NK-92 treated with Interleukin-12 subunit alpha and Interleukin-12 subunit beta, amount 100 ng/mL, for 24 hours (cell line): ENCODE measurements around the gene NKX6-2.
"Not testable (repeated sequence)": the region's sequence is repeated elsewhere in the genome, so short reads cannot be mapped to it uniquely, and the experiment has no call there.

ENCODE experiments used
- DNase-seq: peaks from one replicate; lab custom pipeline; 2025; lab: John Stamatoyannopoulos, UW

Gene NKX6-2

GRCh38 chr10:132812520-132812919 is 26.6 kb upstream of the NKX6-2 start:
- no peak for DNase-seq

DNA sequence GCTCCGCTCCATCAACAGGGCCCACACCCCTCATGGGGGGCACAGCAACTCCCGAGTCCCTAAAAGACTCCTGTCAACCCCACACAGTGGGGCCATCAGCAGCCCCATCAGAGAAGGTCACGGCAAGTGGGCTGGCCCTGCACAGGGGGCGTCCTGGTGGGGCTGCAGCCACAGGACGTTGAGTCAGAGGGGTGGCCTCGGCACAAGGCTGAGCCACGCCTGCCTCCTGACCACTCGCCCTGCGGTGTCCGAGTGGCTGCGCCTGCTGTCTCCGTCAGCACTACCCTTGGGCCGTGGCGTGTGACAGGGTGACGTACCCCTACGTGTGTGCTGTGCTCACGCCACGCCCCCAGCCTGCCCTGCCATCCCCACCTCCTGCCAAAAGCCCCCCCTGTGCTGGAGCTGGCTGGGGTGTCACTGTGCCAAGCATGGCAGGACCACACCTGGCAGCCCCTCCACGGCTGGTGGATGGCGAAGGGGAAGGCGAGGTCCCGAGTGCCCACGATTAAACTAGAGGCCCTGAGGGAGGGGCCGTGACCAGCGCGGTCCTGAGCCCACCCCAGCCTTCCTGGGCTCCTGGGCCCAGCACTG is 26.0 kb upstream of the NKX6-2 start:
- DNase-seq = no peak

DNA sequence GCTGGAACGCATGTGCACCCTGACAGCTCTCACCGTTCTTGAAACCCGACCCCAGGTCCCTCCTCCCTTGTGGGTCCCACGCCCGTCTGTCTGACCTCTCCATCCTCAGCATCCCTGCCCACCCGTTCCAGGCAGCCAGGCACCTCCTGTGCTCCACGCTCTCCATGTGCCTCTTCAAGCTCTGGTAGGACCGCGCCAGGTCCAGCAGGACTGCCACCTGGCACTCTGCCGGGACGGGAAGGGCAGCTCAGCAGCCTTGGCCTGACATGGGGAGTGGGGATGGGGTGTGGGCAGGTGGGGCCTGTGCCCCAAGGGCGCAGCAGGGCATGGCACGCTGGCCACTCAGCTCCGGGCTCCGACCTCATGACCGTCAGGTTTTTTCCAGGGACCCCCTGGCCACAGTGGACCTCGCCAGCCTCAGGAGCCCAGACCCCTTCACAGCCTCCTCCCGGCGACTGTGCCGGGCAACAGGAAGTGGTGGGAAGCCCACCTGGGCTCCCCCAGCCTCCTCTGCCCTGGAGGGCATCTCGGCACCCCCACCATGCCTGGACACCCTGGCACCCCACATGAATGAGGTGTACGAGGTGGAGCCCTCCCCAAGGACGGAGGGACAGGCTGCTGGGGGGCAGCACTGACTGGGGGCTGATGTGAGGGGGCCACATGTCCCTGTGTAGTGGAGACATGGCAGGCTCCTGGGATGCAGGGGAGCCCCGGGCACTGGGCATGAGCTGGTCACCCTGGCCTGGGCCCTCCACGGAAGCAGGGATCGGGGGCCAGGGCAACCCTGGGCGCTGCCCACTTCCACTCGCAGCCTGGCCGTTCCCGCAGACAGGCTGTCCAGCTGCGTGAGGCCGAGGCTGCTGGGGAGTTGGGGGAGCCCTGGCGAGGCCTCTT is 25.1 kb upstream of the NKX6-2 start:
- no peak for DNase-seq

DNA sequence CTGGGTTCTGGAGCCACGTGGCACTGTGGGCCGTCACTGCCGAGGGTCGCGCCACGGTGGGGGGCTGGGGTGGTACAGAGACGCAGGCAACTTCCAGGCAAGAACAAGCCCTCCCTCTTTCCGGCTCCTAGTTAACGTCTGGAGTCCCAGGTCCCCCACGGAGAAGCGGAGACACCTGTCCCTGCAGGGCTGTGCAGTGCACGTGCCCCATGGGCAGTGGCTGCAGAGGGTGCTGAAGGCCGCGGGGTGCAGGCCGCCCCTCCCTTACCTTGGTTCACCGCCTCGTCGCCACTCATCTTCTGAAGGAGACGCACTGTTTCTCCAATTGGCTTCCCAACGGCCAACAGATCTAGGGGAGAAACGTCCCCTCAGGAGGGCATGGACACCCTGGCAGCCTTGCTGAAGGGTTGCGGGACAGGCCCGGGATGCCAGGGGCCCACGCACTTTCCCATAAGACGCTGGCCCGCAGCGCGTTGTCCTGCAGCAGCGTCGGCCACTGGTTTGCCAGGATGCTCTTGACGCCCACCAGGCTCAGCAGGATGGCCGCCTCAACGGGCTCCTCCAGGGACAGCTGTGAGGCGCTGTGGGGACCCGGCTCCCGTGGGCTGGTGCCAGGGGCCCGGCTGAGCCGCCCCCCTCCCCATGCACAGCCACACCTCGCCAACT is 24.3 kb upstream of the NKX6-2 start:
- no peak for DNase-seq

- DNase-seq = no peak
These were observed 23.5 kb upstream of the NKX6-2 start for GRCh38 chr10:132809232-132810140.

- DNase-seq = no peak
These were observed 22.7 kb upstream of the NKX6-2 start for GRCh38 chr10:132808383-132809231.

DNA sequence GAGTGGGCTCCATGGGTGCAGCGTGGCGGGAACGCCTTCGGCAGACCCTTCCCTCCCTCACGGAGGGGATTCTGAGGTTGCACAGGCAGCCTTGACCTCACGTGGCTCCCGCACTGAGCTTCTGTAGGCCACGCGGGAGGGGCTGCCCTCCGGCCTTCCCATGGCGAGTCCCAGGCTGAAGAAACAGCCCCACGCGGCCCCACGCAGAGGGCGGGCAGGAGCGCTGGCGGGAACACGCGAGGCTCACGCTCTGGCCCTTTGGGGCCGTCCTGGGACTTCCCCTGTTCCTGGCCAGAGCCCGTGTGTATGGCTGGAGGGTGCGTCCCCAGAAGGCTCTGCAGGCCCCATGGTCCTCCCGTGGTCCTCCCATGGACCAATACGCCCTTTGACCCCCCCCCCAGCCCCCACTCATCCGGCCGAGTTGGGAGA is 21.7 kb upstream of the NKX6-2 start:
- no peak for DNase-seq

- no peak for DNase-seq
These were observed 20.6 kb upstream of the NKX6-2 start for GRCh38 chr10:132806561-132807003.

DNA sequence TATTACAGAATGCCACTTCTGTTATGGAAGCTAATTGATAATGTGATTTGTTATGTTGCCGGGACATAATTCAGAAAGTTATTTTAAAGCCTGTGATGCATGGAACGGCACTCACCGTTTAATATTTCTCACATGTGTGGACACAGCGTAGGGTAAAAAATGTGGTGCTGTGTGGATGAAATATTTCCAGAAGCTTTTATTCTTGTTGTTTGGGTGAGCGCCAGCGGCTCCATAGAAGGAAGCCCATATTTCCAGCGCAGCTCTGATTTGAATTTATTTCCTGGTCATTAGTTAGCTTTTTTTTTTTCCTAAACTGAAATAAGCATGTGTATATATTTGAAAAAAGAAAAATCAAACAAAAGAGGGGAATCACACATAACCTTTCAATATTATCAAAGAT is 20.2 kb upstream of the NKX6-2 start:
- no peak for DNase-seq

DNA sequence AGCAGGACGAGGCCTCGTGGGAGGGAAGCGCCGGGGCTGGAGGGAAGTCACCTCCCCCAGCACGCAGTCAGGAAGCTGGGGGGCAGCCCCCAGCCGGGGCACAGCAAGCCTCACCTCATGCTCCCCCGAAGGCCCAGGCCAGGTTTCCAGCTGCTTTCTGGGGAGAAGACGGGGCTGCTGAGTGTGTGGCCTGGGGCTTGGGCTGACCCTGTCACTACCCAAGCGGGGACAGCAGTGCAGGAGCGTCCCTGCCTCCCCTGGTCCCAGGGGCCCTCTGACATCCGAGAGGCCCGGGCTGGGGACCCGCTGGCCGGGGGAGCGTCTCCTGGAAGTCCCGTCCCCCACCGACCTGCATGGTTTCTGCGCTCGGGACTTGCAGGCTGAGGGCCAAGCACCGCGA is 19.7 kb upstream of the NKX6-2 start:
- no peak for DNase-seq

- no peak for DNase-seq
These were observed 19.0 kb upstream of the NKX6-2 start for GRCh38 chr10:132804785-132805426.

- DNase-seq = no peak
These were observed 18.3 kb upstream of the NKX6-2 start for GRCh38 chr10:132804287-132804686.

GRCh38 chr10:132803416-132804210 is 17.7 kb upstream of the NKX6-2 start:
- no peak for DNase-seq

DNA sequence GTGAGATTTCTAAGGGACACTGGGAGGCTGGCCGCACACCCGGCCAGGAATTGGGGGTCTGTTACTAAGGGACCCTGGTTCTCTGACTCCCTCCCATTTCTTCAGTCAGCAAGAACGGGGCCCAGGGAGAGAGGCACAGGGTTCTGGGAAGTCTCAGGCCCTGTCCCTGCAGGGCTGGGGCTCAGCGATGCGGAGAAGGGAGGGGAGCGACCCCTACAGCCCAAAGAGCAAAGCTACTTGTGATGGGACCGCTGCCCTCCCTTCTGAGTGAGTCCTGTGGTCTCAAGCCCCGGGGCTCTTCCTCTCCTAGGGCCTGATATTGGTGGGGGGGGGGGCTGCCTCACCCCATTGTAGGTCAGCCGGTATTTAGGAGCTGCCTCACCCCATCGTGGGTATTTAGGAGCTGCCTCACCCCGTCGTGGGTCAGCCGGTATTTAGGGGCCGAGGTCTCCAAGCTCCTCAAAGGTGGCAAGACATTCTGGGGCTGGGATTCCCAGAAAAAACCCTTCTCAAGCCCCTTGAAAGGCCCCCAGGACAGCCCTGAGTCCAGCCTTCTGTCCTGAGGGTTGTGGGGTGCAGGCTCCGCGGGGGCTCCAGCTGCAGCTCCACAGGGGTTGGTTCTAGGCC is 16.9 kb upstream of the NKX6-2 start:
- no peak for DNase-seq

DNA sequence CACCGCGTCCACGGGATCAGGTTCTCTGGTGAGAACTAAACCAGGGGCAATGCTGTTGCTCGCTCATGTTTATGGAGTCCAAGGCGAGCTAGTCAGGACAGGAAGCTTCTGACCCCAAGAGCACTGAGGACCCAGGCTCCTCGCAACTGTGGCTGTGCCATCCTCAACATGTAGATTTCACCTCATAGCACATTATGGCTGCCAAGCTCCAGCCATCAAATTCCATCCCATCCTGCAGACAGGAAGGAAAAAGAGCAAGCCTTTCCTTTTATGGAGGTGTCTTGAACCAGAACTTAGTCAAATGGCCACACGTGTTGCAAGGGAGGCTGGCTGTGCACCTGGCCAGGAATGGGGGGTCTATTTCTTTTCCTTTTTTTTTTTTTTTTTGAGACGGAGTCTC is 16.1 kb upstream of the NKX6-2 start:
- DNase-seq = no peak

- no peak for DNase-seq
These were observed 13.9 kb upstream of the NKX6-2 start for GRCh38 chr10:132799865-132800264.

DNA sequence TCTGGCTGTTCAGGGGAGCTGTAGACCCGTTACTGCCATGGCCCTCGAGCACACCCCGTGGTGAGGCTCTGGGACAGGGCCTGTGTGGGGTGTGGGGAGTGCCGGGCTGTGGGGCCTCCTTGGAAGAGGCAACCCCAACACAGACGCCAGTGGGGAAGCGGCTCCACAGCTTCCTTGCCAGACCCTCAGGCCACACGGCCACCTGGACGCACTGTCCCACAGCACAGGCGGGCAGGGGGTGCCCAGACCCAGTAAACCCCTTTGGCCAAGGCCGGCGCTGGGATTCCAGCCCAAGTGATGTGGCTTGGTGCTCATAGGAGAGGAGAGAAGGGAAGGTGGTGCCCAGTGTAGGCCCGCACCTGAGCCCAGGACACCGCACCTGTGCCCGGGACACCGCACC is 12.9 kb upstream of the NKX6-2 start:
- DNase-seq = no peak

GRCh38 chr10:132798403-132798802 is 12.5 kb upstream of the NKX6-2 start:
- no peak for DNase-seq

DNA sequence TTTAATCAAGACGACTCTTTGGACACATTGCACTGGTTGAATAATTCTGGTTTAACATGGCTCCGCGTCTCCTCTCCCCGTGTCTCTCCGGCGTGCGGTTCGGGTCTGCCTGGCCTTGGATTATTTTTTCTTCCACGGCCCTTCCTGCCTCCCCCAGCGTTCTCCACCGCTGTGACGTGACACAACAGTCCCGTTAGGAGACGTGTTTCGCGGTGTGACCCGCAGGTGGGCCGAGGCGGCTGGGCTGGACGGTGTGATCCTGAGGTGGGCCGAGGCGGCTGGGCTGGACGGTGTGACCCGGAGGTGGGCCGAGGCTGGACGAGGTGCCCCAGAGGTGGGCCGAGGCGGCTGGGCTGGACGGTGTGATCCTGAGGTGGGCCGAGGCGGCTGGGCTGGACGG is 12.0 kb upstream of the NKX6-2 start:
- DNase-seq = not testable (repeated sequence)
